Sigmoid colon (tissue), 4 donors: Measurements from ENCODE around the gene IL19.

Experiments
- EP300 ChIP-seq, 4 donors: sonication (generic); formaldehyde crosslinking; IDR thresholded peaks; one replicate each; pipeline ENCODE4 v1.6.1; 2017; ENCODE audit warnings: antibody characterized with exemption in 4 of 4
- POLR2A ChIP-seq, 2 donors: fragments of 450-650 bp; IDR thresholded peaks; one replicate each; pipeline ENCODE4 v1.6.1; 2016; ENCODE audit warnings: antibody characterized with exemption in 2 of 2, mild to moderate bottlenecking in 2 of 2, moderate library complexity in 2 of 2
- TF ChIP-seq, protein P1 (sequence below), 4 experiments: fragments of 450-650 bp in 3 of 4; fragments of 200-600 bp in 1 of 4; IDR thresholded peaks; one replicate each; pipeline ENCODE4 v1.5.1; 2016 to 2019; ENCODE audit warnings: antibody characterized with exemption in 4 of 4, mild to moderate bottlenecking in 3 of 4, moderate library complexity in 2 of 4

DNA sequence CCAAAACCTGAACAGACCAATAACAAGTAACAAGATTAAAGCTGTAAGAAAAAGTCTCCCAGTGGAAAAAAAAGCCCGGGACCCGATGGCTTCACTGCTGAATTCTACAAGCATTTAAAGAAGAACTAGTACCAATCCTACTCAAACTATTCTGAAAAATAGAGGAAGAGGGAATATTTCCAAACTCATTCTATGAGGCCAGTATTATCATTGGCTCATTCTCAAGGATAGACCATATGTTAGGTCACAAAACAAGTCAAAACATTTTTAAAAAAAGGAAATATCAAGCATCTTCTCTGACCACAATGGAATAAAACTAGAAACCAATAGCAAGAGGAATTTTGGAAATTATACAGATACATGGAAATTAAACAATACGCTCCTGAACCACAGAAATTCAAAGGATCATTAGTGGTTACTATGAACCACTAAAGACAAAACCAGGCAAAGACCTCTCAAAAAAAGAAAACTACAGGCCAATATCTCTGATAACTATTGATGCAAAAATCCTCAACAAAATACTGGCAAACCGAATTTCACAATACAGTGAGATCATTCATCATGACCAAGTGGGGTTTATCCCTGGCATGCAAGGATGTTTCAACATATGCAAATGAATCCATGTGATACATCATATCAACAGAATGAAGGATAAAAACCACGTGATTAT is 80.9 kb downstream of the IL19 start:
- TF ChIP-seq POLR2A (IDR thresholded peaks at IDR 0.05) (no peak), EP300 (IDR thresholded peaks at IDR 0.05) (no peak)
- TF ChIP-seq, protein P1, sequence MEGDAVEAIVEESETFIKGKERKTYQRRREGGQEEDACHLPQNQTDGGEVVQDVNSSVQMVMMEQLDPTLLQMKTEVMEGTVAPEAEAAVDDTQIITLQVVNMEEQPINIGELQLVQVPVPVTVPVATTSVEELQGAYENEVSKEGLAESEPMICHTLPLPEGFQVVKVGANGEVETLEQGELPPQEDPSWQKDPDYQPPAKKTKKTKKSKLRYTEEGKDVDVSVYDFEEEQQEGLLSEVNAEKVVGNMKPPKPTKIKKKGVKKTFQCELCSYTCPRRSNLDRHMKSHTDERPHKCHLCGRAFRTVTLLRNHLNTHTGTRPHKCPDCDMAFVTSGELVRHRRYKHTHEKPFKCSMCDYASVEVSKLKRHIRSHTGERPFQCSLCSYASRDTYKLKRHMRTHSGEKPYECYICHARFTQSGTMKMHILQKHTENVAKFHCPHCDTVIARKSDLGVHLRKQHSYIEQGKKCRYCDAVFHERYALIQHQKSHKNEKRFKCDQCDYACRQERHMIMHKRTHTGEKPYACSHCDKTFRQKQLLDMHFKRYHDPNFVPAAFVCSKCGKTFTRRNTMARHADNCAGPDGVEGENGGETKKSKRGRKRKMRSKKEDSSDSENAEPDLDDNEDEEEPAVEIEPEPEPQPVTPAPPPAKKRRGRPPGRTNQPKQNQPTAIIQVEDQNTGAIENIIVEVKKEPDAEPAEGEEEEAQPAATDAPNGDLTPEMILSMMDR (IDR thresholded peaks at IDR 0.05) = no peak
